Body of pancreas (tissue), 4 donors: ENCODE data around the gene RBL2. TPM values are rescaled to one million over a fixed set of nuclear protein-coding genes. Genes with fewer than 3 reads are reported as not detected.

Experiments used
- ATAC-seq: fragments of 150-250 bp; one replicate; pipeline ENCODE4 v1.9.1; 2016
- DNase-seq, 4 donors: peaks; one replicate each; pipeline ENCODE4 v3.0.0-alpha.2; 2019
- H3K27ac ChIP-seq, 4 donors: fragments of 200-600 bp; sonication (generic); 1 replicate in 3 of 4; 2 replicates in 1 of 4; pipeline versions ENCODE4 v1.5.1 to v1.6.1; 2016 to 2019; ENCODE audit warnings: mild to moderate bottlenecking in 1 of 4, mixed read lengths in 1 of 4, moderate library complexity in 1 of 4
- H3K27me3 ChIP-seq, 2 donors: fragments of 200-600 bp; sonication (generic); one replicate each; pipeline ENCODE4 v1.6.0; 2016; ENCODE audit warnings: mild to moderate bottlenecking in 1 of 2
- H3K36me3 ChIP-seq, 2 donors: fragments of 200-600 bp; sonication (generic); replicated peaks in 1 of 2; 2 replicates each; pipeline ENCODE4 v1.5.1; 2016; ENCODE audit warnings: low read depth in 2 of 2; ENCODE audit not compliant: insufficient read depth in 1 of 2
- H3K4me1 ChIP-seq: fragments of 200-600 bp; sonication (generic); one replicate; pipeline ENCODE4 v1.6.0; 2016
- H3K4me3 ChIP-seq, 2 donors: fragments of 200-600 bp; sonication (generic); 1 replicate in 1 of 2; 2 replicates in 1 of 2; pipeline ENCODE4 v1.5.1; 2016 to 2019
- H3K9me3 ChIP-seq, 3 donors: fragments of 200-600 bp; sonication (generic); 1 replicate in 2 of 3; 2 replicates in 1 of 3; pipeline ENCODE4 v1.5.1; 2016
- CTCF ChIP-seq, 7 experiments: fragments of 450-650 bp in 4 of 7; fragments of 200-600 bp in 3 of 7; sonication (generic) in 3 of 7; IDR thresholded peaks; one replicate each; pipeline ENCODE4 v1.5.1; 2016 to 2019; ENCODE audit warnings: antibody characterized with exemption in 7 of 7
- POLR2A ChIP-seq, 3 donors: fragments of 450-650 bp; IDR thresholded peaks; one replicate each; pipeline ENCODE4 v1.6.1; 2016; ENCODE audit warnings: antibody characterized with exemption in 3 of 3, mild to moderate bottlenecking in 2 of 3
- WGBS, 2 donors: methylation state at CpG; one replicate each; pipeline ENCODE4 v1.1.5; 2017; 5-methylcytosine and 5-hydroxymethylcytosine counted together
- intact Hi-C: fragments of 100-400 bp; cut with DNase I; formaldehyde crosslinking; loops from one replicate; pipeline ENCODE4 v1.15.1; 2023
- total RNA-seq, 2 donors: library from RNA; depleted of rRNA; stranded (reverse); fragments of >200 nt; gene quantifications; one replicate each; pipeline ENCODE4 v1.1.0, GENCODE V29; 2016

Gene RBL2
- total RNA-seq, 2 donors from 2014 or later, result 82.7 to 114 TPM

DNA sequence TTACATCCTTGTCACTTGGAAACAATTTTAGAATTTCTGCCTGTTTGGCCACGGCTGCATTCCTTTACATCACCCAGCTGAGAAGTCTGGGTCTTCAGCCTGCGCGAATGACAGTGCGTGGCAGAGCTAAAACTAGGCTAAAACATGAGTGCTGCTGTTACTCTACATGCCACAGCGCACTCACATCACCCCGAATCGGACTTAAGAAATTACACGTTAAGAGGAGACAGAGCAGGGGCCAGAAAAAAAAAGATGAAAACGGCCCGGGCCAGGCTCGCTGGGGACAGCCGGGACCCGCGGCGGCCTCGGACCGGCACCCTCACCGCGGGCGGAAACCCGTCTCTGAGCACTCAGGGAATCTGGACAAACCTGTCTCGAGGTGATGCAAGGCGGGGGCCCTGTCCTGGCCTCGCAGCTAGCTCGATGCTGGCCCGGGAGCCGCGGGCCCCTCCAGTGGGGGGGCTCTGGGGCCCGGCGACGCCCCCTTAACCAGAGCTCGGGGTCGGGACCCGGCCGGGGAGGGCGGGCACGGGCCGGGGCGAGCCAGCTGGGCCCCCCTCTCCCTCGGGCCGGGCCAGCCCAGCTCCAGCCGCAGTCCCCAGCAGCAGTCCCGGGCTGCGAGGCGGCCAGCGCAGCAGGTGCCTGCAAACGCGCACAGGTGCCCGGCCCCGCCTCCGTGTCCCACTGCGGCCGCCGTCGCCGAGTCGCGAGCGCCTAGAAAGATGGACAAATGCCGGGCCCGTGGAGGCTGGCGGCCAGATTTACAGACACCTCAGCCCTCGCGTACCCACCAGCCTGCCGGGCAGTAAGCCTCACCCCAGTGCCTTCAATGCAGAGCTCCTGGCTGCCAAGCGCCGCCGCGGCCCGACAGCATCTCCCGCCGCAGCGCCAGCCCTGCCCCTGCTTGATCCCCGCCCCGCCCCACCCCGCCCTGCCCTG is 68.3 kb downstream of the RBL2 start, which contains the start of gene AKTIP:
Gene AKTIP, minus strand, starts transcription at position 879 of the 939 bp plus-strand sequence. CDS start 2,950 bp downstream, outside the sequence.
- Histone ChIP-seq H3K27ac (peak within 1 kb of the TSS; percentile 86 to 98 (median 94)), H3K27me3 (no peaks in the 10 kb centered on the region), H3K36me3 (peaks cover 0 to 2% of the 10 kb centered on the region in 2 donors), H3K4me3 (peak within 1 kb of the TSS; percentile 12 to 77), H3K9me3 (no peaks in the 10 kb centered on the region), H3K4me1 (peaks cover 29% of the 10 kb centered on the region)
- ATAC-seq (peak; percentile 51), DNase-seq (peak; percentile 81 to 85 (median 84))
- 0% methylated on average over 22 to 67 of the region's 76 CpGs for WGBS, 2 donors
- intact Hi-C loops, result no loop called here
- TF ChIP-seq POLR2A (IDR thresholded peaks at IDR 0.05), result peak in 2 of 3 donors; percentile 19 to 26
- no peak for TF ChIP-seq CTCF (IDR thresholded peaks at IDR 0.05)

GRCh38 chr16:53503270-53503923 is 69.1 kb downstream of the RBL2 start:
- Histone ChIP-seq H3K27me3 (no peaks in the 10 kb centered on the region), H3K4me3 (peak overlapping the region; percentile 12 to 77), H3K4me1 (peaks cover 29% of the 10 kb centered on the region), H3K36me3 (no peaks in the 10 kb centered on the region), H3K9me3 (no peaks in the 10 kb centered on the region), H3K27ac (peak overlapping the region; percentile 86 to 98 (median 94))
- ATAC-seq (peak; percentile 89), DNase-seq (peak; percentile 100)
- intact Hi-C loops, result no loop called here
- WGBS, 2 donors, result 0% methylated on average over 43 of the region's 46 CpGs; no CpG with 5 or more reads in 1 of the 2 donors
- TF ChIP-seq POLR2A (IDR thresholded peaks at IDR 0.05) (peak; percentile 92 to 94 (median 92)), CTCF (IDR thresholded peaks at IDR 0.05) (peak in 2 of 7 experiments; percentile 5 to 12)

- H3K4me1 ChIP-seq, result peaks cover 29% of the 10 kb centered on the region
- no peak for TF ChIP-seq POLR2A (IDR thresholded peaks at IDR 0.05)
- TF ChIP-seq CTCF (IDR thresholded peaks at IDR 0.05), result no peak
- peak; percentile 0 for ATAC-seq
- H3K27me3 ChIP-seq, result no peaks in the 10 kb centered on the region
- H3K36me3 ChIP-seq, result no peaks in the 10 kb centered on the region
- intact Hi-C loops, result no loop called here
- no peaks in the 10 kb centered on the region for H3K9me3 ChIP-seq
- 4 to 5% methylated on average over 15 of the region's 15 CpGs for WGBS, 2 donors
- DNase-seq, result peak; percentile 57 to 65 (median 64)
- H3K4me3 ChIP-seq, result peak overlapping the region; percentile 12
- H3K27ac ChIP-seq, result peak overlapping the region; percentile 83 to 98 (median 94)
These were observed 69.9 kb downstream of the RBL2 start for GRCh38 chr16:53503991-53504663.

DNA sequence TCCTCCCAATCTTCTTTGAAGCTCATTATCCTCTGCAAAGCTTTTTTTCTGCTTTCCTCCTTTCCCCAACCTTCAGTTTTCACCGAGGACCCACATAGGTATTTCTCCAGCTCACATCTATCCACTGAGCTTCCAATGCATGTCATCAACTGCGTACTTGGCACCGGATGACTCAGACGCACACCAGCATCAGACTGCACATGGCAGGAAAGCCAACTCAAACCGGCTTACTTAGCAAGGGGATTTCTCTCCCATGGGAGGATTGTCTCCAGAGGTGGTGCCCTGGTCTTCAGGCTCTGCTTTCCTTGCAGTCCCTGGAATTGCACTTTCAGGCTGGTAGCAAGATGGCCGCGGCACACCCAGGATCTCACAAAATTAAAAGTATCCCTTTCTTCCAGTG is 70.4 kb downstream of the RBL2 start:
- Histone ChIP-seq H3K27me3 (no peaks in the 10 kb centered on the region), H3K4me1 (peaks cover 29% of the 10 kb centered on the region), H3K36me3 (no peaks in the 10 kb centered on the region), H3K4me3 (no peak overlapping the region), H3K9me3 (no peaks in the 10 kb centered on the region), H3K27ac (peak overlapping the region; percentile 83 to 98 (median 94))
- ATAC-seq (no peak), DNase-seq (no peak)
- TF ChIP-seq POLR2A (IDR thresholded peaks at IDR 0.05) (no peak), CTCF (IDR thresholded peaks at IDR 0.05) (no peak)
- WGBS, 2 donors, result 67 to 74% methylated on average over 7 of the region's 7 CpGs
- intact Hi-C loops, result no loop called here
